Tibial nerve (tissue), 4 donors: Measurements from ENCODE around the gene AFF3. TPM values are rescaled to one million over a fixed set of nuclear protein-coding genes. Genes with fewer than 3 reads are reported as not detected.

Source experiments
- DNase-seq, 2 donors: peaks; one replicate each; pipeline ENCODE4 v3.0.0-alpha.2; 2019; ENCODE audit warnings: low spot score in 2 of 2
- H3K27ac ChIP-seq, 4 donors: fragments of 200-600 bp; sonication (generic) in 3 of 4; one replicate each; pipeline ENCODE4 v1.5.1; 2017 to 2019; ENCODE audit warnings: mild to moderate bottlenecking in 1 of 4
- H3K27me3 ChIP-seq, 2 donors: fragments of 200-600 bp; sonication (generic) in 1 of 2; one replicate each; pipeline versions ENCODE4 v1.5.1 to v1.6.0; 2017 to 2019
- H3K36me3 ChIP-seq, 3 donors: fragments of 200-600 bp; sonication (generic); one replicate each; pipeline ENCODE4 v1.5.1; 2018 to 2019
- H3K4me1 ChIP-seq, 4 donors: fragments of 200-600 bp; sonication (generic) in 3 of 4; one replicate each; pipeline ENCODE4 v1.5.1; 2017 to 2019
- H3K4me3 ChIP-seq, 4 donors: fragments of 200-600 bp; sonication (generic) in 3 of 4; one replicate each; pipeline ENCODE4 v1.5.1; 2017 to 2019; ENCODE audit warnings: mild to moderate bottlenecking in 1 of 4, moderate library complexity in 1 of 4
- H3K9me3 ChIP-seq, 4 donors: fragments of 200-600 bp; sonication (generic) in 3 of 4; one replicate each; pipeline ENCODE4 v1.5.1; 2017 to 2019
- EP300 ChIP-seq, 2 donors: sonication (generic); formaldehyde crosslinking; IDR thresholded peaks; one replicate each; pipeline ENCODE4 v1.6.1; 2017; ENCODE audit warnings: antibody characterized with exemption in 2 of 2, mild to moderate bottlenecking in 1 of 2
- POLR2A ChIP-seq, 2 donors: fragments of 450-650 bp; IDR thresholded peaks; one replicate each; pipeline ENCODE4 v1.6.1; 2017; ENCODE audit warnings: antibody characterized with exemption in 2 of 2, mild to moderate bottlenecking in 2 of 2, moderate library complexity in 2 of 2
- WGBS, 2 donors: methylation state at CpG; one replicate each; pipeline ENCODE4 v1.1.5; 2018; 5-methylcytosine and 5-hydroxymethylcytosine counted together
- total RNA-seq, 4 donors: library from RNA; depleted of rRNA; stranded (reverse); fragments of >200 nt; gene quantifications; one replicate each; pipeline ENCODE4 v1.1.0, GENCODE V29; 2016
- TF ChIP-seq, protein P1 (sequence below), 5 experiments: fragments of 200-600 bp in 3 of 5; fragments of 450-650 bp in 2 of 5; sonication (generic) in 3 of 5; IDR thresholded peaks; one replicate each; pipeline ENCODE4 v1.5.1; 2016 to 2019; ENCODE audit warnings: antibody characterized with exemption in 5 of 5, mild to moderate bottlenecking in 3 of 5, moderate library complexity in 2 of 5

The AFF3 gene
- total RNA-seq, 4 donors from 2014 or later, result 7.2 to 36.0 (median 21.4) TPM

DNA sequence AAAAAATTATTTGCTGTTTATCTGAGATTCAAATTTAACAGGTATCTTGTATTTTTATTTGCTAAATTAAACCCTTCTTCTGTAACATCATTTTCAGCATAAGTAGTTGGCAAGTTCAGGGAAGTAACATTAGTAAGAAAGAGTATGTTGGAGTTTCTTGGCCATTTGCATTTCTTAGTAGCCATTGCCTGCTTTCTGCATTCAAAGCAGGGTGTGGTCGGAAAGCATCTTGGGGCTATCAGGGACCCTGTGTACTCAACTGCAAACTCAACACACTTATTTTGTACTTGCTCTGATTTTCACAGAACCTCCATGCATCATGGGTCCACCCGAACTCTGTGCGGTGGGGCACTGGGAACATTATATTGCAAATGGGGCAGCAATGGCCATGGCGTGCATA is 622.2 kb downstream of the AFF3 start:
- Histone ChIP-seq H3K4me3 (no peak overlapping the region), H3K9me3 (no peaks in the 10 kb centered on the region), H3K4me1 (no peaks in the 10 kb centered on the region), H3K36me3 (no peaks in the 10 kb centered on the region), H3K27me3 (no peaks in the 10 kb centered on the region), H3K27ac (no peak overlapping the region)
- DNase-seq, result no peak
- TF ChIP-seq EP300 (IDR thresholded peaks at IDR 0.05), result no peak
- no peak for TF ChIP-seq POLR2A (IDR thresholded peaks at IDR 0.05)
- TF ChIP-seq, protein P1, sequence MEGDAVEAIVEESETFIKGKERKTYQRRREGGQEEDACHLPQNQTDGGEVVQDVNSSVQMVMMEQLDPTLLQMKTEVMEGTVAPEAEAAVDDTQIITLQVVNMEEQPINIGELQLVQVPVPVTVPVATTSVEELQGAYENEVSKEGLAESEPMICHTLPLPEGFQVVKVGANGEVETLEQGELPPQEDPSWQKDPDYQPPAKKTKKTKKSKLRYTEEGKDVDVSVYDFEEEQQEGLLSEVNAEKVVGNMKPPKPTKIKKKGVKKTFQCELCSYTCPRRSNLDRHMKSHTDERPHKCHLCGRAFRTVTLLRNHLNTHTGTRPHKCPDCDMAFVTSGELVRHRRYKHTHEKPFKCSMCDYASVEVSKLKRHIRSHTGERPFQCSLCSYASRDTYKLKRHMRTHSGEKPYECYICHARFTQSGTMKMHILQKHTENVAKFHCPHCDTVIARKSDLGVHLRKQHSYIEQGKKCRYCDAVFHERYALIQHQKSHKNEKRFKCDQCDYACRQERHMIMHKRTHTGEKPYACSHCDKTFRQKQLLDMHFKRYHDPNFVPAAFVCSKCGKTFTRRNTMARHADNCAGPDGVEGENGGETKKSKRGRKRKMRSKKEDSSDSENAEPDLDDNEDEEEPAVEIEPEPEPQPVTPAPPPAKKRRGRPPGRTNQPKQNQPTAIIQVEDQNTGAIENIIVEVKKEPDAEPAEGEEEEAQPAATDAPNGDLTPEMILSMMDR (IDR thresholded peaks at IDR 0.05), result no peak
- WGBS, 2 donors, result 94 to 98% methylated on average over 4 of the region's 4 CpGs

DNA sequence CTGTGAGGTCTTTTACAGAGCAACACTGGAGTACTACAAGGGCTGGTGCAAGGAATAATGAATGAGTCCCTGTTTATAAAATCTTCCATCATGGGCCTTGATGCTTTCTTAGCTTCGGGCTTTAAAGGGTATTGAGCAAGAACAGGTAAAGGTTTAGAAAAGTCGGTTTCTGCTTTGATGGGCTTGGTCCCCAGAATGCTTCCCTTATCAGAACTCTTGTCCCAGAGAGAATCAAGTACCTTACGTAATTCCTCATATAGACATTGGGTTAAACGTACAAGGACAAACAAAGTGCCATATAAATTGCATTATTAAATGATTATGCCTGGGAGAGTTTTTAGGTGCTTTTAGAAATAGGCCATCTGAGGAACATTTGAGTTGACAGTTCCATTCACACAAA is 628.0 kb downstream of the AFF3 start:
- Histone ChIP-seq H3K9me3 (no peaks in the 10 kb centered on the region), H3K27me3 (no peaks in the 10 kb centered on the region), H3K27ac (no peak overlapping the region), H3K36me3 (no peaks in the 10 kb centered on the region), H3K4me1 (peaks cover 0 to 7% (median 0%) of the 10 kb centered on the region in 4 donors), H3K4me3 (no peak overlapping the region)
- TF ChIP-seq, protein P1 (IDR thresholded peaks at IDR 0.05), result no peak
- TF ChIP-seq POLR2A (IDR thresholded peaks at IDR 0.05) (no peak), EP300 (IDR thresholded peaks at IDR 0.05) (no peak)
- 92% methylated on average over 4 of the region's 4 CpGs for WGBS, 2 donors
- no peak for DNase-seq

DNA sequence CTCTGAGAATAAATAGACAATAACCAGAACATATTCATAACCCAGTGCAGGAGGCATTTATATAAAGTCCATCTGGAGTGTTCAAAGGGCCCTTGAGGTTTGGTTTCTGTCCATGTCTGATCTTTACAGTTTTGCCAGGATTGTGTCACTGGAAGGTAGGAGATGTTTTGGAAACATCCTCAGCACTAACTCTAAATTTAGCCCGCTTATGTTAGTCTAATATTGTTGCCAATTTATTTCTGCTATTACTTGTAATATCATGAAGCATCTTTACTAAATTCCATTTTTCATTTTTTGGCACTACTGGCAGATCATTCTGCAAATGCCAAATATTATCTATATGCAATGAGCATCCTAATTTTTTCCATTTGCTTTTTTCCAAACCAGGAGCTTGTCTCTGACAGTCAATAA is 630.2 kb downstream of the AFF3 start:
- no peaks in the 10 kb centered on the region for H3K36me3 ChIP-seq
- H3K9me3 ChIP-seq, result no peaks in the 10 kb centered on the region
- no peak overlapping the region for H3K27ac ChIP-seq
- WGBS, 2 donors, result 56 to 75% methylated on average over 1 of the region's 1 CpG
- peaks cover 0 to 7% (median 0%) of the 10 kb centered on the region in 4 donors for H3K4me1 ChIP-seq
- TF ChIP-seq POLR2A (IDR thresholded peaks at IDR 0.05), result no peak
- TF ChIP-seq, protein P1 (IDR thresholded peaks at IDR 0.05), result no peak
- no peak for TF ChIP-seq EP300 (IDR thresholded peaks at IDR 0.05)
- H3K27me3 ChIP-seq, result no peaks in the 10 kb centered on the region
- no peak for DNase-seq
- no peak overlapping the region for H3K4me3 ChIP-seq

DNA sequence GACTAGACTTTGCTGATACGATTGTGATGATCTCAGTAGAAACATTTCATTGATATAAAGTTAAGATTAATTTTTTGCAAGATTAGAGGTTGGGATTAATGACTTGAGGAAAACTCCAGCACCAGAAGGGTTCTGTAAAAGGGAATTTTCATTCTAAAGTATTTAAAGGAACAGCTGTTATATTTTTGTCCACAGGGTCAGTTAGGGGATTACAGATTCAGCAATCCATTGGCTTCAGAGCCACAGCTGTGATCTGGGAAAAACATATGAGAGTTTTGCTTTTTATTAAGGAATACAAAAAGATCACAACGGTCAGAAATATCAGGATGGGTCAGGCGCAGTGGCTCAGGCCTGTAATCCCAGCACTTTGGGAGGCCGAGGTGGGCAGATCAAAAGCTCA is 633.0 kb downstream of the AFF3 start:
- no peaks in the 10 kb centered on the region for H3K36me3 ChIP-seq
- H3K27ac ChIP-seq, result no peak overlapping the region
- no peak for DNase-seq
- peaks cover 0 to 7% (median 0%) of the 10 kb centered on the region in 4 donors for H3K4me1 ChIP-seq
- no peaks in the 10 kb centered on the region for H3K27me3 ChIP-seq
- TF ChIP-seq, protein P1 (IDR thresholded peaks at IDR 0.05), result no peak
- no peak for TF ChIP-seq EP300 (IDR thresholded peaks at IDR 0.05)
- TF ChIP-seq POLR2A (IDR thresholded peaks at IDR 0.05), result no peak
- no peak overlapping the region for H3K4me3 ChIP-seq
- 78 to 79% methylated on average over 4 of the region's 4 CpGs for WGBS, 2 donors
- H3K9me3 ChIP-seq, result no peaks in the 10 kb centered on the region

DNA sequence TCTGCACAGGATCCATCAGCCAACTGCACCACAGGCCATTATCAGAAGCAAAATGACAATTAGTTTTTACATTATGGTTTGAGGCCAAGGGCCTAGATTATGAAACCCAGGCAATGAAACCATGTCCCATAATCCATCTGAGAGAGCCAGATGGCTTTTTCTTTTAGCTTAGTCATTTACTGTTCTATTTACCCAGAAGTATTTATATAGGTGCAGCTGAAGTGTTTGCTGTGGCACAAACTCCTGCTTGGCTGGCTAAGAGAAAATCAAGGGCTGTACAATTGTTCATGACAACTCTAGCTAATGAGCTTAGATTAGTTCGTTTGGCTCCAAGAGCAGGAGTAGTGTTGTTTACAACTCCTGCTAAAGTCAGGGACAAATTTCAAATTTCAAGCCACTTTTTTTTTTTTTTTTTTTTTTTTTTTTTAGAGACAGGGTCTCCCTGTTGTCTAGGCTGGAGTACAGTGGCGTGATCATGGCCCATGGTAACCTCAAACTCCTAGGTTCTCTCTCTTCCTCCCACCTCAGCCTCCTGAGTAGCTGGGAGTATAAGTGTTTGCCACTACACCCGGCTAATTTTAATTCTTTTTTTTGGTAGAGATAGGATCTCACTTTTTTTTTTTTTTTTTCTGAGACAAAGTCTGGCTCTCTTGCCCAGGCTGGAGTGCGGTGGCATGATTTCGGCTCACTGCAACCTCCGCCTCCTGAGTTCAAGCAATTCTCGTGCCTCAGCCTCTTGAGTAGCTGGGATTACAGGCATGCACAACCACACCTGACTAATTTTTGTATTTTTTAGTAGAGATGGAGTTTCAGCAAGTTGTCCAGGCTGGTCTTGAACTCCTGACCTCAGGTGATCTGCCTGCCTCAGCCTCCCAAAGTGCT is 634.2 kb downstream of the AFF3 start:
- no peak overlapping the region for H3K27ac ChIP-seq
- H3K4me1 ChIP-seq, result peaks cover 0 to 7% (median 0%) of the 10 kb centered on the region in 4 donors
- H3K27me3 ChIP-seq, result no peaks in the 10 kb centered on the region
- TF ChIP-seq, protein P1 (IDR thresholded peaks at IDR 0.05), result no peak
- TF ChIP-seq EP300 (IDR thresholded peaks at IDR 0.05) (no peak), POLR2A (IDR thresholded peaks at IDR 0.05) (no peak)
- H3K4me3 ChIP-seq, result no peak overlapping the region
- no peak for DNase-seq
- H3K9me3 ChIP-seq, result no peaks in the 10 kb centered on the region
- no peaks in the 10 kb centered on the region for H3K36me3 ChIP-seq
- 93 to 96% methylated on average over 7 of the region's 7 CpGs for WGBS, 2 donors
